GM12878 (cell line): ENCODE results near the gene CRBN. TPM values are rescaled to one million over a fixed set of nuclear protein-coding genes. Genes with fewer than 3 reads are reported as not detected.

Experiments used
- BRCA1 ChIP-seq: IDR thresholded peaks from 2 replicates; pipeline ENCODE4 v1.6.1; 2011; ENCODE audit warnings: low read depth, low read length, improper control_type of control experiment
- MEF2A ChIP-seq: IDR thresholded peaks from 2 replicates; pipeline ENCODE4 v1.6.1; 2011; ENCODE audit warnings: low read depth, mild to moderate bottlenecking, low read length, moderate library complexity; ENCODE audit not compliant: insufficient read depth
- MYB ChIP-seq: fragments of 150-350 bp; IDR thresholded peaks from 2 replicates; pipeline ENCODE4 v1.6.1; 2014; ENCODE audit warnings: mild to moderate bottlenecking, low read depth, low read length, borderline replicate concordance
- NFXL1 ChIP-seq: fragments of 450-650 bp; IDR thresholded peaks from 2 replicates; pipeline ENCODE4 v1.6.1; 2017; ENCODE audit warnings: antibody characterized with exemption, mild to moderate bottlenecking, borderline replicate concordance
- polyA plus RNA-seq, 11 experiments: library from polyadenylated mRNA; depleted of rRNA in 4 of 11; unstranded in 6 of 11; stranded (reverse) in 5 of 11; fragments of >200 nt; fragmentation: Nextera tagmentation in 4 of 11; fragmentation: Illumina TruSeq in 1 of 11; extraction: Ambion mirVana in 4 of 11; extraction: Trizol in 1 of 11; gene quantifications; 1 replicate in 1 of 11; 2 replicates in 10 of 11; pipeline versions ENCODE4 v1.2.1 to v1.2.3, GENCODE V29; 2011 to 2016; ENCODE audit warnings: inconsistent platforms in 2 of 11, missing spikeins in 2 of 11, low read depth in 1 of 11
- total RNA-seq, 4 experiments: library from RNA; depleted of rRNA in 3 of 4; stranded (reverse); fragments of >200 nt in 3 of 4; fragmentation: Illumina TruSeq in 1 of 4; extraction: Trizol in 1 of 4; gene quantifications; 2 replicates each; pipeline versions ENCODE4 v1.2.1 to v1.2.3, GENCODE V29; 2013 to 2021
- TF ChIP-seq, protein P1 (sequence below), 3 experiments: IDR thresholded peaks in 2 of 3; conservative IDR thresholded peaks in 1 of 3; 2 replicates each; pipeline ENCODE4 v1.5.1; 2011; ENCODE audit warnings: low read depth in 3 of 3, low read length in 3 of 3, mild to moderate bottlenecking in 3 of 3, control low read depth in 2 of 3, moderate library complexity in 2 of 3, inconsistent platforms in 1 of 3, mixed read lengths in 1 of 3; ENCODE audit not compliant: control insufficient read depth in 2 of 3, insufficient read depth in 1 of 3; ENCODE audit errors: extremely low read depth in 1 of 3
- TF ChIP-seq, protein P2 (sequence below): IDR thresholded peaks from 2 replicates; pipeline ENCODE4 v1.6.1; 2012; ENCODE audit warnings: improper control_type of control experiment, low read depth, low read length; ENCODE audit not compliant: insufficient replicate concordance

The CRBN gene
- total and polyA plus RNA-seq, 10 of the 15 experiments (the other 5 are each of a cell fraction or from before 2014, with no cell fraction given): 21.7 to 115 (median 35.8) TPM

DNA sequence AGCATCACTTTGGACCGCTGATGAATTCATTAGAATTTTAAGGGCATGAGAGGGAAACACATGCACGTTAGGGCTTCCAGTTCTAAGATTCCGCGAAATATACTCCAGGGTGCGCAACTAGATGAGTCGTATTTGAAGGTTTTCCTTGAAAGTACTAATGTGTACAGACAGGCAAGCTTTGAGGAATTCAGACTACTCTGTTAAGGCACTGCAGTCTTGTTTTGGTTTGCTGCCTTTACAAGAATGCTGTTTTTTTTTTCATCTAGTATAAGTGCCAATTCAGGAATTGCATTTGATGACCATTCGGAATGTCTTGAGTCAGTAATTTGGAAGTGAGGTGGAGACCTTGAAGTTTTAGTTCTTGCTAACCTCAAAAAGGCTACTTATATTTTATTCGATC is 33.7 kb downstream of the CRBN start (continued):
- TF ChIP-seq, protein P1, sequence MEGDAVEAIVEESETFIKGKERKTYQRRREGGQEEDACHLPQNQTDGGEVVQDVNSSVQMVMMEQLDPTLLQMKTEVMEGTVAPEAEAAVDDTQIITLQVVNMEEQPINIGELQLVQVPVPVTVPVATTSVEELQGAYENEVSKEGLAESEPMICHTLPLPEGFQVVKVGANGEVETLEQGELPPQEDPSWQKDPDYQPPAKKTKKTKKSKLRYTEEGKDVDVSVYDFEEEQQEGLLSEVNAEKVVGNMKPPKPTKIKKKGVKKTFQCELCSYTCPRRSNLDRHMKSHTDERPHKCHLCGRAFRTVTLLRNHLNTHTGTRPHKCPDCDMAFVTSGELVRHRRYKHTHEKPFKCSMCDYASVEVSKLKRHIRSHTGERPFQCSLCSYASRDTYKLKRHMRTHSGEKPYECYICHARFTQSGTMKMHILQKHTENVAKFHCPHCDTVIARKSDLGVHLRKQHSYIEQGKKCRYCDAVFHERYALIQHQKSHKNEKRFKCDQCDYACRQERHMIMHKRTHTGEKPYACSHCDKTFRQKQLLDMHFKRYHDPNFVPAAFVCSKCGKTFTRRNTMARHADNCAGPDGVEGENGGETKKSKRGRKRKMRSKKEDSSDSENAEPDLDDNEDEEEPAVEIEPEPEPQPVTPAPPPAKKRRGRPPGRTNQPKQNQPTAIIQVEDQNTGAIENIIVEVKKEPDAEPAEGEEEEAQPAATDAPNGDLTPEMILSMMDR (IDR thresholded peaks at IDR 0.05 in 2 of 3, conservative IDR thresholded peaks at IDR 0.05 in 1 of 3; ENCODE audit: control insufficient read depth in 2 of 3, extremely low read depth in 1 of 3, insufficient read depth in 1 of 3, low read depth in 3 of 3, low read length in 3 of 3): no peak
- TF ChIP-seq, protein P2, sequence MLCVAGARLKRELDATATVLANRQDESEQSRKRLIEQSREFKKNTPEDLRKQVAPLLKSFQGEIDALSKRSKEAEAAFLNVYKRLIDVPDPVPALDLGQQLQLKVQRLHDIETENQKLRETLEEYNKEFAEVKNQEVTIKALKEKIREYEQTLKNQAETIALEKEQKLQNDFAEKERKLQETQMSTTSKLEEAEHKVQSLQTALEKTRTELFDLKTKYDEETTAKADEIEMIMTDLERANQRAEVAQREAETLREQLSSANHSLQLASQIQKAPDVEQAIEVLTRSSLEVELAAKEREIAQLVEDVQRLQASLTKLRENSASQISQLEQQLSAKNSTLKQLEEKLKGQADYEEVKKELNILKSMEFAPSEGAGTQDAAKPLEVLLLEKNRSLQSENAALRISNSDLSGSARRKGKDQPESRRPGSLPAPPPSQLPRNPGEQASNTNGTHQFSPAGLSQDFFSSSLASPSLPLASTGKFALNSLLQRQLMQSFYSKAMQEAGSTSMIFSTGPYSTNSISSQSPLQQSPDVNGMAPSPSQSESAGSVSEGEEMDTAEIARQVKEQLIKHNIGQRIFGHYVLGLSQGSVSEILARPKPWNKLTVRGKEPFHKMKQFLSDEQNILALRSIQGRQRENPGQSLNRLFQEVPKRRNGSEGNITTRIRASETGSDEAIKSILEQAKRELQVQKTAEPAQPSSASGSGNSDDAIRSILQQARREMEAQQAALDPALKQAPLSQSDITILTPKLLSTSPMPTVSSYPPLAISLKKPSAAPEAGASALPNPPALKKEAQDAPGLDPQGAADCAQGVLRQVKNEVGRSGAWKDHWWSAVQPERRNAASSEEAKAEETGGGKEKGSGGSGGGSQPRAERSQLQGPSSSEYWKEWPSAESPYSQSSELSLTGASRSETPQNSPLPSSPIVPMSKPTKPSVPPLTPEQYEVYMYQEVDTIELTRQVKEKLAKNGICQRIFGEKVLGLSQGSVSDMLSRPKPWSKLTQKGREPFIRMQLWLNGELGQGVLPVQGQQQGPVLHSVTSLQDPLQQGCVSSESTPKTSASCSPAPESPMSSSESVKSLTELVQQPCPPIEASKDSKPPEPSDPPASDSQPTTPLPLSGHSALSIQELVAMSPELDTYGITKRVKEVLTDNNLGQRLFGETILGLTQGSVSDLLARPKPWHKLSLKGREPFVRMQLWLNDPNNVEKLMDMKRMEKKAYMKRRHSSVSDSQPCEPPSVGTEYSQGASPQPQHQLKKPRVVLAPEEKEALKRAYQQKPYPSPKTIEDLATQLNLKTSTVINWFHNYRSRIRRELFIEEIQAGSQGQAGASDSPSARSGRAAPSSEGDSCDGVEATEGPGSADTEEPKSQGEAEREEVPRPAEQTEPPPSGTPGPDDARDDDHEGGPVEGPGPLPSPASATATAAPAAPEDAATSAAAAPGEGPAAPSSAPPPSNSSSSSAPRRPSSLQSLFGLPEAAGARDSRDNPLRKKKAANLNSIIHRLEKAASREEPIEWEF: no peak
- TF ChIP-seq NFXL1: no peak
- TF ChIP-seq MYB: no peak
- TF ChIP-seq BRCA1: no peak
- no peak for TF ChIP-seq MEF2A
